ENCODE data around the gene MTCH1.
"Not testable (repeated sequence)": the region's sequence is repeated elsewhere in the genome, so short reads cannot be mapped to it uniquely, and the experiment has no call there.

Gene MTCH1

GRCh38 chr6:37005827-37006567 is 20.0 kb upstream of the MTCH1 start:
- WGBS, 2 experiments (ENCODE audit: insufficient coverage in 2 of 2), result 84 to 87% methylated on average over 3 to 5 of the region's 13 CpGs
- Histone ChIP-seq H3K9me3 (ENCODE audit: control insufficient read depth, low read length) (no peaks in the 10 kb centered on the region), H3K4me3 (ENCODE audit: extremely low read depth, insufficient read depth, low read length, poor library complexity, severe bottlenecking) (no peak overlapping the region), H3K27ac (ENCODE audit: low read depth, low read length, severe bottlenecking) (no peak overlapping the region), H3K4me1 (ENCODE audit: control insufficient read depth, insufficient read depth, low read length, poor library complexity, severe bottlenecking) (no peaks in the 10 kb centered on the region), H3K36me3 (ENCODE audit: control insufficient read depth, insufficient read depth, low read length) (no peaks in the 10 kb centered on the region)

GRCh38 chr6:37005061-37005810 is 19.2 kb upstream of the MTCH1 start, which contains the start of gene FGD2:
TSS of gene FGD2 (plus strand) at chr6:37005655. CDS start at chr6:37005818, 163 bp downstream.
- Histone ChIP-seq H3K27ac (ENCODE audit: low read depth, low read length, severe bottlenecking) (no peak within 1 kb of the TSS), H3K4me3 (ENCODE audit: extremely low read depth, insufficient read depth, low read length, poor library complexity, severe bottlenecking) (no peak within 1 kb of the TSS), H3K9me3 (ENCODE audit: control insufficient read depth, low read length) (no peaks in the 10 kb centered on the region), H3K36me3 (ENCODE audit: control insufficient read depth, insufficient read depth, low read length) (no peaks in the 10 kb centered on the region), H3K4me1 (ENCODE audit: control insufficient read depth, insufficient read depth, low read length, poor library complexity, severe bottlenecking) (no peaks in the 10 kb centered on the region)
- 79 to 89% methylated on average over 5 to 12 of the region's 14 CpGs for WGBS, 2 experiments (ENCODE audit: insufficient coverage in 2 of 2)

GRCh38 chr6:37004044-37004980 is 18.3 kb upstream of the MTCH1 start:
- H3K4me1 ChIP-seq (ENCODE audit: control insufficient read depth, insufficient read depth, low read length, poor library complexity, severe bottlenecking), result no peaks in the 10 kb centered on the region
- no peaks in the 10 kb centered on the region for H3K36me3 ChIP-seq (ENCODE audit: control insufficient read depth, insufficient read depth, low read length)
- H3K4me3 ChIP-seq (ENCODE audit: extremely low read depth, insufficient read depth, low read length, poor library complexity, severe bottlenecking), result no peak overlapping the region
- no peaks in the 10 kb centered on the region for H3K9me3 ChIP-seq (ENCODE audit: control insufficient read depth, low read length)
- WGBS, 2 experiments (ENCODE audit: insufficient coverage in 2 of 2), result 86 to 88% methylated on average over 10 to 11 of the region's 11 CpGs
- H3K27ac ChIP-seq (ENCODE audit: low read depth, low read length, severe bottlenecking), result no peak overlapping the region

GRCh38 chr6:36999751-37000125 is 13.7 kb upstream of the MTCH1 start:
- Histone ChIP-seq H3K36me3 (ENCODE audit: control insufficient read depth, insufficient read depth, low read length) (no peaks in the 10 kb centered on the region), H3K4me1 (ENCODE audit: control insufficient read depth, insufficient read depth, low read length, poor library complexity, severe bottlenecking) (no peaks in the 10 kb centered on the region), H3K4me3 (ENCODE audit: extremely low read depth, insufficient read depth, low read length, poor library complexity, severe bottlenecking) (no peak overlapping the region), H3K27ac (ENCODE audit: low read depth, low read length, severe bottlenecking) (no peak overlapping the region), H3K9me3 (ENCODE audit: control insufficient read depth, low read length) (no peaks in the 10 kb centered on the region)
- WGBS, 2 experiments (ENCODE audit: insufficient coverage in 2 of 2), result 92% methylated on average over 3 of the region's 4 CpGs; no CpG with 5 or more reads in 1 of the 2 experiments

GRCh38 chr6:36999061-36999750 is 13.2 kb upstream of the MTCH1 start:
- H3K9me3 ChIP-seq (ENCODE audit: control insufficient read depth, low read length), result no peaks in the 10 kb centered on the region
- H3K4me3 ChIP-seq (ENCODE audit: extremely low read depth, insufficient read depth, low read length, poor library complexity, severe bottlenecking), result no peak overlapping the region
- no peak overlapping the region for H3K27ac ChIP-seq (ENCODE audit: low read depth, low read length, severe bottlenecking)
- 67 to 89% methylated on average over 6 to 10 of the region's 15 CpGs for WGBS, 2 experiments (ENCODE audit: insufficient coverage in 2 of 2)
- H3K4me1 ChIP-seq (ENCODE audit: control insufficient read depth, insufficient read depth, low read length, poor library complexity, severe bottlenecking), result no peaks in the 10 kb centered on the region
- no peaks in the 10 kb centered on the region for H3K36me3 ChIP-seq (ENCODE audit: control insufficient read depth, insufficient read depth, low read length)

GRCh38 chr6:36998723-36999038 is 12.7 kb upstream of the MTCH1 start:
- no peak overlapping the region for H3K27ac ChIP-seq (ENCODE audit: low read depth, low read length, severe bottlenecking)
- WGBS, 2 experiments (ENCODE audit: insufficient coverage in 2 of 2), result 85 to 87% methylated on average over 4 to 6 of the region's 8 CpGs

GRCh38 chr6:36997811-36998722 is 12.1 kb upstream of the MTCH1 start:
- H3K9me3 ChIP-seq (ENCODE audit: control insufficient read depth, low read length), result no peaks in the 10 kb centered on the region
- no peaks in the 10 kb centered on the region for H3K36me3 ChIP-seq (ENCODE audit: control insufficient read depth, insufficient read depth, low read length)
- WGBS, 2 experiments (ENCODE audit: insufficient coverage in 2 of 2), result 84 to 87% methylated on average over 12 to 14 of the region's 18 CpGs
- no peak overlapping the region for H3K4me3 ChIP-seq (ENCODE audit: extremely low read depth, insufficient read depth, low read length, poor library complexity, severe bottlenecking)
- H3K27ac ChIP-seq (ENCODE audit: low read depth, low read length, severe bottlenecking), result no peak overlapping the region
- H3K4me1 ChIP-seq (ENCODE audit: control insufficient read depth, insufficient read depth, low read length, poor library complexity, severe bottlenecking), result no peaks in the 10 kb centered on the region

More at GRCh38 chr6:36998723-36999038, 12.7 kb upstream of the MTCH1 start:
- no peaks in the 10 kb centered on the region for H3K36me3 ChIP-seq (ENCODE audit: control insufficient read depth, insufficient read depth, low read length)
- H3K4me3 ChIP-seq (ENCODE audit: extremely low read depth, insufficient read depth, low read length, poor library complexity, severe bottlenecking), result no peak overlapping the region
- no peaks in the 10 kb centered on the region for H3K4me1 ChIP-seq (ENCODE audit: control insufficient read depth, insufficient read depth, low read length, poor library complexity, severe bottlenecking)
- no peaks in the 10 kb centered on the region for H3K9me3 ChIP-seq (ENCODE audit: control insufficient read depth, low read length)

GRCh38 chr6:36990401-36990800 is 4.4 kb upstream of the MTCH1 start:
- not testable (repeated sequence) for H3K4me3 ChIP-seq (ENCODE audit: extremely low read depth, insufficient read depth, low read length, poor library complexity, severe bottlenecking); H3K9me3 ChIP-seq (ENCODE audit: control insufficient read depth, low read length); H3K27ac ChIP-seq (ENCODE audit: low read depth, low read length, severe bottlenecking); H3K4me1 ChIP-seq (ENCODE audit: control insufficient read depth, insufficient read depth, low read length, poor library complexity, severe bottlenecking); H3K36me3 ChIP-seq (ENCODE audit: control insufficient read depth, insufficient read depth, low read length)
- 80 to 82% methylated on average over 2 of the region's 2 CpGs for WGBS, 2 experiments (ENCODE audit: insufficient coverage in 2 of 2)

GRCh38 chr6:36989264-36989663 is 3.3 kb upstream of the MTCH1 start:
- Histone ChIP-seq H3K4me1 (ENCODE audit: control insufficient read depth, insufficient read depth, low read length, poor library complexity, severe bottlenecking) (peaks cover 4% of the 10 kb centered on the region), H3K4me3 (ENCODE audit: extremely low read depth, insufficient read depth, low read length, poor library complexity, severe bottlenecking) (no peak overlapping the region), H3K9me3 (ENCODE audit: control insufficient read depth, low read length) (no peaks in the 10 kb centered on the region), H3K36me3 (ENCODE audit: control insufficient read depth, insufficient read depth, low read length) (no peaks in the 10 kb centered on the region), H3K27ac (ENCODE audit: low read depth, low read length, severe bottlenecking) (no peak overlapping the region)
- WGBS, 2 experiments (ENCODE audit: insufficient coverage in 2 of 2), result 82 to 86% methylated on average over 5 of the region's 6 CpGs
